ENCODE results near the gene PPP2R2B. TPM values are rescaled to one million over a fixed set of nuclear protein-coding genes. Genes with fewer than 3 reads are reported as not detected.

The PPP2R2B gene
- total and polyA plus RNA-seq, 2 of the 4 experiments (the other 2 are of a cell fraction): not detected

GRCh38 chr5:146862641-146863040 lies 15.9 kb downstream of the PPP2R2B start:
- Histone ChIP-seq H4K5ac (ENCODE audit: low read depth, low read length) (no peak overlapping the region), H3K4me1 (ENCODE audit: control insufficient read depth, insufficient read depth, low read length) (no peaks in the 10 kb centered on the region), H3K18ac (ENCODE audit: low read depth, low read length) (no peak overlapping the region), H2AK5ac (ENCODE audit: low read depth, low read length) (no peak overlapping the region), H4K91ac (ENCODE audit: insufficient read depth, low read depth, low read length) (no peak overlapping the region), H3K9me1 (ENCODE audit: insufficient read depth, low read length) (no peaks in the 10 kb centered on the region), H3K27me3 (ENCODE audit: control insufficient read depth, insufficient read depth, low read length) (no peaks in the 10 kb centered on the region), H3K27ac (ENCODE audit: insufficient read depth, low read length) (no peak overlapping the region), H3K23ac (ENCODE audit: low read depth, low read length) (no peak overlapping the region), H2BK5ac (ENCODE audit: low read depth, low read length, poor library complexity, severe bottlenecking) (no peak overlapping the region), H4K8ac (ENCODE audit: low read depth in 2 of 2, low read length in 2 of 2) (no peak overlapping the region), H3K56ac (ENCODE audit: extremely low read depth, insufficient read depth, low read length) (no peak overlapping the region), H4K20me1 (ENCODE audit: insufficient read depth, low read length) (no peaks in the 10 kb centered on the region), H2BK20ac (ENCODE audit: low read depth, low read length) (no peak overlapping the region), H2AK9ac (replicated peaks; ENCODE audit: low read depth, low read length, poor library complexity) (no peak overlapping the region), H3K79me1 (ENCODE audit: low read depth in 1 of 2, low read length in 2 of 2) (no peaks in the 10 kb centered on the region), H3K9me3 (ENCODE audit: control insufficient read depth, insufficient read depth, low read length) (no peaks in the 10 kb centered on the region), H3K4me2 (ENCODE audit: low read depth, low read length) (no peak overlapping the region), H3K9ac (ENCODE audit: low read depth, low read length) (no peak overlapping the region), H3K4me3 (ENCODE audit: insufficient read depth, low read depth, low read length) (no peak overlapping the region), H3K36me3 (ENCODE audit: control insufficient read depth, insufficient read depth, low read length) (no peaks in the 10 kb centered on the region), H2BK15ac (ENCODE audit: low read depth, low read length) (no peak overlapping the region), H2AFZ (replicated peaks; ENCODE audit: low read length, poor library complexity) (no peak overlapping the region), H3K14ac (replicated peaks; ENCODE audit: low read depth, low read length) (no peak overlapping the region), H3K4ac (ENCODE audit: low read depth, low read length) (no peak overlapping the region), H2BK120ac (ENCODE audit: low read depth, low read length) (no peak overlapping the region)
- dilution Hi-C loops (cut with HindIII; ENCODE audit: low sequenced_read_pairs, unreplicated experiment): no loop called here
- CTCF ChIA-PET: no interaction called here
- ATAC-seq (ENCODE audit: low read depth) (no peak), DNase-seq (no peak)
- in situ Hi-C loops (cut with MboI; ENCODE audit: low sequenced_read_pairs): no loop called here
- intact Hi-C loops (cut with micrococcal nuclease): no loop called here
- WGBS, 2 experiments (ENCODE audit: extremely low coverage in 2 of 2, insufficient read length in 1 of 2): no CpG with 5 or more reads among the region's 1 CpG
- TF ChIP-seq FOS (IDR thresholded peaks at IDR 0.05; ENCODE audit: low read depth, low read length) (no peak), RAD21 (IDR thresholded peaks at IDR 0.05; ENCODE audit: low read length) (no peak), NFE2L2 (IDR thresholded peaks at IDR 0.05; ENCODE audit: low read depth, low read length) (no peak), MAFK (IDR thresholded peaks at IDR 0.05; ENCODE audit: low read depth, low read length) (no peak), MAZ (IDR thresholded peaks at IDR 0.05; ENCODE audit: borderline replicate concordance, low read depth, low read length) (no peak), BHLHE40 (IDR thresholded peaks at IDR 0.05; ENCODE audit: low read depth, low read length) (no peak), CEBPB (IDR thresholded peaks at IDR 0.05; ENCODE audit: low read depth, low read length) (no peak), MXI1 (IDR thresholded peaks at IDR 0.05; ENCODE audit: borderline replicate concordance, low read depth, low read length) (no peak), POLR2A (IDR thresholded peaks at IDR 0.05; ENCODE audit: low read depth, low read length) (no peak), RFX5 (IDR thresholded peaks at IDR 0.05; ENCODE audit: low read depth, low read length) (no peak)
- TF ChIP-seq, protein P1, sequence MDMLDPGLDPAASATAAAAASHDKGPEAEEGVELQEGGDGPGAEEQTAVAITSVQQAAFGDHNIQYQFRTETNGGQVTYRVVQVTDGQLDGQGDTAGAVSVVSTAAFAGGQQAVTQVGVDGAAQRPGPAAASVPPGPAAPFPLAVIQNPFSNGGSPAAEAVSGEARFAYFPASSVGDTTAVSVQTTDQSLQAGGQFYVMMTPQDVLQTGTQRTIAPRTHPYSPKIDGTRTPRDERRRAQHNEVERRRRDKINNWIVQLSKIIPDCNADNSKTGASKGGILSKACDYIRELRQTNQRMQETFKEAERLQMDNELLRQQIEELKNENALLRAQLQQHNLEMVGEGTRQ (IDR thresholded peaks at IDR 0.05; ENCODE audit: low read depth, low read length): no peak
- TF ChIP-seq, protein P2, sequence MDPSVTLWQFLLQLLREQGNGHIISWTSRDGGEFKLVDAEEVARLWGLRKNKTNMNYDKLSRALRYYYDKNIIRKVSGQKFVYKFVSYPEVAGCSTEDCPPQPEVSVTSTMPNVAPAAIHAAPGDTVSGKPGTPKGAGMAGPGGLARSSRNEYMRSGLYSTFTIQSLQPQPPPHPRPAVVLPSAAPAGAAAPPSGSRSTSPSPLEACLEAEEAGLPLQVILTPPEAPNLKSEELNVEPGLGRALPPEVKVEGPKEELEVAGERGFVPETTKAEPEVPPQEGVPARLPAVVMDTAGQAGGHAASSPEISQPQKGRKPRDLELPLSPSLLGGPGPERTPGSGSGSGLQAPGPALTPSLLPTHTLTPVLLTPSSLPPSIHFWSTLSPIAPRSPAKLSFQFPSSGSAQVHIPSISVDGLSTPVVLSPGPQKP (IDR thresholded peaks at IDR 0.05; ENCODE audit: borderline replicate concordance, low read depth, low read length): no peak
- no TSS peak for BruUV-seq (replicated peaks)
- POLR2A ChIA-PET (ENCODE audit: unreplicated experiment): no interaction called here
